IPS-15b (cell line): Measurements from ENCODE around the gene LYRM4.

Experiments
- H3K27me3 ChIP-seq: one replicate; pipeline ENCODE4 v1.6.1; 2013; ENCODE audit warnings: low read length; ENCODE audit not compliant: control insufficient read depth, insufficient read depth
- H3K36me3 ChIP-seq: one replicate; pipeline ENCODE4 v1.6.1; 2013; ENCODE audit warnings: low read length; ENCODE audit not compliant: control insufficient read depth, insufficient read depth
- H3K4me1 ChIP-seq: one replicate; pipeline ENCODE4 v1.6.1; 2013; ENCODE audit warnings: mild to moderate bottlenecking, low read length; ENCODE audit not compliant: control insufficient read depth, insufficient read depth
- H3K4me3 ChIP-seq: one replicate; pipeline ENCODE4 v1.5.1; 2013; ENCODE audit warnings: low read depth, low read length
- H3K9ac ChIP-seq: one replicate; pipeline ENCODE4 v1.6.1; 2013; ENCODE audit warnings: low read depth, mild to moderate bottlenecking, low read length
- H3K9me3 ChIP-seq: one replicate; pipeline ENCODE4 v1.6.1; 2013; ENCODE audit warnings: mild to moderate bottlenecking, low read length; ENCODE audit not compliant: control insufficient read depth, insufficient read depth

LYRM4 gene

DNA sequence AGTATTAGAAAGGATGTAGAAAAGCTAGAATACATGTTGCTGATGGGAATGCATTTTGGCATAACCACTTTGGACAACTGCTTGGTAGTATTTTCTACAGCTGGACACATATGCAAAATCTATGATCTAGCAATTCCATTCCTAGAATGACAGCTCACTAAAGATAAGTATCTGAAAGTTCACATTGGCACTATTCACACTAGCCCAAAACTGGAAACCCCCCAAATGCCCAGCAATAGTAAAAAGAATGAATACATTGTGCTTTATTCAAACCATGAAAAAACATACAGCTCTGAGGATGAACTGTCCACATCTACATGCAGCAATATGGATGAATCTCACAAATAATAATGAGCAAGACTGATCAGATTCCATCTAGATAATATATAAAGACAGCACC lies 96.7 kb downstream of the LYRM4 start:
- Histone ChIP-seq H3K4me1 (no peaks in the 10 kb centered on the region), H3K9ac (no peak overlapping the region), H3K9me3 (no peaks in the 10 kb centered on the region), H3K36me3 (no peaks in the 10 kb centered on the region), H3K27me3 (no peaks in the 10 kb centered on the region), H3K4me3 (no peak overlapping the region)

DNA sequence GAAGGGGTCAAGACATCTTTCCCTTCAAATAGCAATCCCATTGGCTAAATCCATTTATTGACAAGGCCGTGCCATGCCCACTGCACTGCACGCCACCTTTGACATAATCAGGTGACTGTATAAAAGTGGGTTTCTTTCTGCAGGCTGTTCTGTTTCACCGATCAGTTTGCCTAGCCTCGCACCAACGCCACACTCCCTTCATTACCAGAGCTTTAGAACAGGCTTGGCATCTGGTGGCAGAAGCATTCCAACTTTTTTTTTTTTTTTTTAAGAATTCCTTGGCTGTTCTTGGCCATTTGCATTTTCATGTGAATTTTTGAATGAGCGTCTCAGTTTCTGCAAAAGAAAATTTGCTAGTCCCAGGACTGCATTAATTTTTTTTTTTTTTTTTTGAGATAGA lies 97.5 kb downstream of the LYRM4 start:
- Histone ChIP-seq H3K36me3 (no peaks in the 10 kb centered on the region), H3K9ac (no peak overlapping the region), H3K4me3 (no peak overlapping the region), H3K9me3 (no peaks in the 10 kb centered on the region), H3K27me3 (no peaks in the 10 kb centered on the region), H3K4me1 (no peaks in the 10 kb centered on the region)

DNA sequence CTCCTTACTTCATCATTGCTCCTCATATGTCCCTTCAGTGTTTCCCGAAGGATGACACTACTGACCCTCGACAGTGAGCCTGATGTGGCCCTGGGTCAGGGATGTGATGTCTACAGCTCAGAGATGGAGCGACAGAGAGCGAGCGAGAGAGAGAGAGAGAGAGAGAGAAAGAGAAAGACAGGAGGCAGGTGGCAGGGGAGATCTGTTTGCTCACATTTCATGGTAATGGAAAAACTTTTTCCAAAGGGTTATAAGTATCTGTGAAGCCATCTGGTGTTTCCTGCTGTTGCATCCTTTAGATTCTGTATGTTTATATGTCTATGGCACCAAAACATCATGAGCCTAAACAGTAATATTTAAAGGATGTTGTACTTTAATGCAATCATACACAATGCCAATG lies 98.4 kb downstream of the LYRM4 start:
- no peaks in the 10 kb centered on the region for H3K4me1 ChIP-seq
- H3K27me3 ChIP-seq: no peaks in the 10 kb centered on the region
- no peak overlapping the region for H3K9ac ChIP-seq
- H3K36me3 ChIP-seq: no peaks in the 10 kb centered on the region
- no peaks in the 10 kb centered on the region for H3K9me3 ChIP-seq
- no peak overlapping the region for H3K4me3 ChIP-seq

DNA sequence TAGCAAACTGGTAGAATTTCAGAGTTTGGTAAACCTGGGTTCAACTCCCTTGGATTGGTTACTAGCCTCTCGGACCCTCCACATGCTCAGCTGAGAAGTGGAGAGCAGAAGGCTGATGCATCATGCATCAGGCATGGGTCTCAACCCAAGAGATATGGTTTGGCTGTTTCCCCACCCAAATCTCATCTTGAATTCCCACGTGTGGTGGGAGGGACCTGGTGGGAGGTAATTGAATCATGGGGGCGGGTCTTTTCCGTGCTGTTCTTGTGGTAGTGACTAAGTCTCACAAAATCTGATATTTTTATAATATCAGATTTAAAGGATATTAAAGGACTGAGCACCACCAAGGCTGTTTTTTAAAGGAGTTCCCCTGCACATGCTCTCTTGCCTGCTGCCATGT lies 100.5 kb downstream of the LYRM4 start:
- Histone ChIP-seq H3K27me3 (no peaks in the 10 kb centered on the region), H3K9me3 (no peaks in the 10 kb centered on the region), H3K4me3 (no peak overlapping the region), H3K4me1 (no peaks in the 10 kb centered on the region), H3K36me3 (no peaks in the 10 kb centered on the region), H3K9ac (no peak overlapping the region)

DNA sequence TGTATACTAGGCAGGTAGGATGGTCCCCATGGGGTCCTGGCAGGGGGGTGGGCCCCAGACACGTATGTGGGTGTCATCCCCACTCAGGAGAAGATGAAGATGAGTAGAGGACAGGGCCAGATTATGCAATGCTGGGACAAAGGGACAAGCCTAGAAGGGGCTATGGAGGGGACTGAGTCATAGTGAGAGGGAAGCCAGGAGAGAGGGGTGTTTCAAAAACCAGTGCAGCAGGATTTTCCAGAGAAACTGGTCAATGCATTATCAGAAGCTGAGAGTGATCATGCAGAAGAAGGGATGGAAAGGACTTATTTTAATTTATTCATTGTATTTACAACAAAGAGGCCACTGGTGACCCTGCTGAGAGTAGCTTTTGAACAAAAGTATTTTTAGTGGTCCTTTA lies 101.6 kb downstream of the LYRM4 start:
- Histone ChIP-seq H3K36me3 (no peaks in the 10 kb centered on the region), H3K9me3 (no peaks in the 10 kb centered on the region), H3K4me3 (no peak overlapping the region), H3K27me3 (no peaks in the 10 kb centered on the region), H3K4me1 (no peaks in the 10 kb centered on the region), H3K9ac (no peak overlapping the region)

DNA sequence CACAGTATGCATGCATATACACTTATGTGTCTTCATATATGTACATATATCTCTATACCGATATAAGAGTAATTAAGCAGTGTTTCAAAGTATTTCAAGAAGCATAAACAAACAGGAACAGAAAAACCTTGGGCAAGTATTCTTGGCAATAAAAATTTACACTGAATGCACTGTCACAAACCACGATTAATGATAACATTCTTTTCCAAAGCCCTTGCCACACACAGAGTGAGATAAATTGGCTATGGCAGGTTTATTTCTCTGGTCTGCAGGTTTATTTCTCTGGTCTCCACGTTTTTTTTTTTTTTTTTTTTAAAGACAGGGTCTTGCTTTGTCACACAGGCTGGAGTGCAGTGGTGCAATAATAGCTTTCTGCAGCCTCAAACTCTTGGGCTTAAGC lies 102.6 kb downstream of the LYRM4 start:
- Histone ChIP-seq H3K36me3 (no peaks in the 10 kb centered on the region), H3K9ac (no peak overlapping the region), H3K4me3 (no peak overlapping the region), H3K27me3 (no peaks in the 10 kb centered on the region), H3K9me3 (no peaks in the 10 kb centered on the region), H3K4me1 (no peaks in the 10 kb centered on the region)

DNA sequence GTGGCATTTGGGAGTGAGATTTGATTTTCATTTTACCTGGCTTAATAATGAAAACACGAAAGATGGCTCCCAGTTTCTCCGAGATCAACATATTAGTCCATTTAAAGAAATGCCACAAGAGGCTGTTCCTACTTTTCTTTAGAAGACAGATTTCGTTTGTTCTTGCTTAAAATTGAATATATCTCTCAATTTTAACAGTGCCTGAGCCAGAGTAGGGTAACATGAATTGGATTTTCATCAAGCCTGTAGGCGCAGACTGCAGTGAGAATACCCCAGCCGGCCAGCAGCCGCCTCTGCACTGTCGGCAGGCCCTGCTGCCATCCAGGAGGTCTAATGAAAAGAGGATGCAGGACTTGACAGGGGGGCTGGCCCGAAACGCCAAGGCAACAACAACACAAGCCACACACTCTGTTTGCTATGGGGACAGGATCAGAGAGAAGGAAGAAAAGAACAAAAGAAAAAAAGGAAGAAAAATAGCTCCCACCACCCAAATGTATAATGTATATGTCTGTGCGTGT lies 103.1 kb downstream of the LYRM4 start:
- Histone ChIP-seq H3K36me3 (no peaks in the 10 kb centered on the region), H3K9ac (no peak overlapping the region)

DNA sequence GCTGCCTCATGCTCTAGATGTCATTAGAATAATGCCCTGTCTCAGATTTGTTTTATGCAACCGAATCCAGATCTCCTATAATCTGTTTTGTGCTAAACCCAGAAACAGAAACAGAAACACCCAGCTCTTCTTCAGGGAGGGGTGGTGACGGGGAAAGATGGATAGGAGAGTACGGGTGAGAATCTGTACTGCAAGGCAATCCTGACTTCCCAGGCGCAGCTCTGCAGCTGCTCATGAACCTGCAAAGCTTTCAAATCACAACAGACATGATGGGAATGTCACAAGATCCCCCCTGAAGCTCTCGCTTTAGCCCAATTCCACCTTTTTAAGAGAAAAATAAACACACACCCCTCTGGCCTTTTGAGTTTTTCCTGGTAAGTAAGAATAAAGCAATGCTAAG lies 104.1 kb downstream of the LYRM4 start:
- H3K4me3 ChIP-seq: no peak overlapping the region
- H3K27me3 ChIP-seq: no peaks in the 10 kb centered on the region
- H3K36me3 ChIP-seq: no peaks in the 10 kb centered on the region
- H3K4me1 ChIP-seq: no peaks in the 10 kb centered on the region
- H3K9ac ChIP-seq: no peak overlapping the region
- no peaks in the 10 kb centered on the region for H3K9me3 ChIP-seq

More for the DNA sequence above, 103.1 kb downstream of the LYRM4 start:
- Histone ChIP-seq H3K4me1 (no peaks in the 10 kb centered on the region), H3K4me3 (no peak overlapping the region), H3K27me3 (no peaks in the 10 kb centered on the region), H3K9me3 (no peaks in the 10 kb centered on the region)

DNA sequence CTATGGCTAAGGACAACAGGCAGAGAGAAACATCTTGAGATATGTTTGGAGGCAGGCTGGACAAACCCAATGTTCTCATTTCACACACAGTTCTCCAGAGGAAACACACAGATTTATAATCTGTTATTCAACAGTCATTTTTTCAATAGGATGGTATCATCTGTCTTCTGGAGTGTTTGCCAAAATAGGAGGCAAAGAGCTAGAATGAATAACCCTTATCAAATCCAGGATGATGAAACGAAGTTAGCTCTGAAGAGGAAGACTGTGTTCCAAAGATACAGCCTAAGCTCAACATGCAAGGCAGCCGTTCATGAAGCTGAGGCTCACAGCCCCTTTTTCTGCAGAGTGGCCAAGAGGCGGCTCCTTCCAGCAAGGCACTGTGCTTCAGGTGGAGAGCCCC lies 104.8 kb downstream of the LYRM4 start:
- Histone ChIP-seq H3K4me3 (no peak overlapping the region), H3K27me3 (no peaks in the 10 kb centered on the region), H3K9ac (no peak overlapping the region), H3K9me3 (no peaks in the 10 kb centered on the region), H3K36me3 (no peaks in the 10 kb centered on the region), H3K4me1 (no peaks in the 10 kb centered on the region)

DNA sequence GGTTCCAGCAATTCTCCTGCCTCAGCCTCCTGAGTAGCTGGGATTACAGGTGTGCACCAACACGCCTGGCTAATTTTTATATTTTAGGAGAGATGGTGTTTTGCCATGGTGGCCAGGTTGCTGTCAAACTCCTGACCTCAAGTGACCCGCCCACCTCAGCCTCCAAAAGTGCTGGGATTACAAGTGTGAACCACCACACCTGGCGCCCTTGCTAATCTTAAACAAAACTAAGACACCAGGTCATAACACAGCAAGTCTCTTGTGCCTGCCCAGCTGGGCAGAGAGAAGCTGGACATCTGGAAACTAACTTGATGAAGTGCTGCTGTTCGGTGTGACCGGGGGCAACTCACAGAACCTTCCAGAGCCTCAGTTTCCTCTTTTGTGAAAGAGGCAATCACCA lies 107.6 kb downstream of the LYRM4 start:
- no peak overlapping the region for H3K9ac ChIP-seq
- no peaks in the 10 kb centered on the region for H3K27me3 ChIP-seq
- H3K9me3 ChIP-seq: no peaks in the 10 kb centered on the region
- H3K36me3 ChIP-seq: no peaks in the 10 kb centered on the region
- no peaks in the 10 kb centered on the region for H3K4me1 ChIP-seq
- no peak overlapping the region for H3K4me3 ChIP-seq

DNA sequence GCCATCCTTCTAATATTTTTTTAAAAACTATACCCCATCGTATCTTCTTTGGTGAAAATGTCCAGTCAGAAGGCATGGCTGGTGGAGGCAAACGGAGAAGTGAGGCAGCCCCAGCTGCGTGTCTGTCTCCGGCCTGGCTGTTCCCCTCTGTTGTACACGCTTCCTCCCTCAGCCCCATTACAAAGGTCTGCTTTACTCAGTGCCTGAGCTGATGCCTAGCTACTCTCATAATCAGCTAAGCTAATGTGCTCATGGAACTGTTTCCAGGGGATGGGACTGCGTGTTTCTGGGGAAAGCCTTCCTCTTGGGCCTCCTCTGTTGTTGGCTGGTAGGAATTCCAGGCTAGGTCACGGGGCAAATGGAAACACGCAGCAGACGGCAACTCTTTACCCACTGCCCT lies 108.3 kb downstream of the LYRM4 start:
- H3K9ac ChIP-seq: no peak overlapping the region
- H3K27me3 ChIP-seq: no peaks in the 10 kb centered on the region
- H3K4me3 ChIP-seq: no peak overlapping the region
- H3K36me3 ChIP-seq: no peaks in the 10 kb centered on the region
- no peaks in the 10 kb centered on the region for H3K9me3 ChIP-seq
- no peaks in the 10 kb centered on the region for H3K4me1 ChIP-seq

DNA sequence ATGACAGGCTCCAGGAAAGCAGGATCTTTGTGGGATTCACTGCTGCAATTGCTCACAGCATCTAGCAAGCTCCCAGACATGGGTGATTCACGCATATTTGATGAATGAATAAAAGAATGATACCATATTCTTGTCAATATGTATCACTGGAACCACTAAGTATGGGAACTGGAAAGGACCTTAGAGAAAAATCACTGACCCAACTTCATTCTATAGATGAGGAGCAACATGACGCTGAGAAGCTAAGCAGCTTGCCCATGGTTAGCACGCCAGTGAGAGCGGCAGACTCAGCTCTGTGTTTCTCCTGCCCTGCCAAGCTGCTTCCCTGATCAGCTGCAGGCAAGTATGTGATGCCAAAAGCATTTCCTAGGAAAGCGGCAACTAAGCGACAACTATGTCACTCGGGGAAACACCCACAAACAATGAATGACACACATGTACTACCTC lies 108.8 kb downstream of the LYRM4 start:
- no peaks in the 10 kb centered on the region for H3K36me3 ChIP-seq
- no peaks in the 10 kb centered on the region for H3K4me1 ChIP-seq
- H3K9me3 ChIP-seq: no peaks in the 10 kb centered on the region
- no peak overlapping the region for H3K9ac ChIP-seq
- no peak overlapping the region for H3K4me3 ChIP-seq
- H3K27me3 ChIP-seq: no peaks in the 10 kb centered on the region
